Nephron progenitor cell (in vitro differentiated cells): ENCODE measurements around the gene MUC22.

Experiments used
- DNase-seq: peaks from one replicate; pipeline ENCODE4 v3.0.0; 2021
- H3K27ac Mint-ChIP-seq: 2 replicates; pipeline ENCODE4 v1.8.0; 2021; ENCODE audit warnings: mild to moderate bottlenecking, moderate library complexity, mixed read lengths
- H3K27me3 Mint-ChIP-seq: 2 replicates; pipeline ENCODE4 v1.8.0; 2021; ENCODE audit warnings: mild to moderate bottlenecking, low read depth, mixed read lengths; ENCODE audit not compliant: poor library complexity
- H3K36me3 Mint-ChIP-seq: 2 replicates; pipeline ENCODE4 v1.8.0; 2021; ENCODE audit warnings: low read depth, mixed read lengths
- H3K4me1 Mint-ChIP-seq: 2 replicates; pipeline ENCODE4 v1.8.0; 2021; ENCODE audit warnings: mixed read lengths
- H3K4me3 Mint-ChIP-seq: 2 replicates; pipeline ENCODE4 v1.8.0; 2021; ENCODE audit warnings: mild to moderate bottlenecking, moderate library complexity, mixed read lengths
- H3K9me3 Mint-ChIP-seq: 2 replicates; pipeline ENCODE4 v1.8.0; 2021; ENCODE audit warnings: mild to moderate bottlenecking, moderate library complexity, mixed read lengths
- CTCF ChIP-seq: fragments of 200-600 bp; sonication (generic); IDR thresholded peaks from 2 replicates; pipeline ENCODE4 v1.5.0; 2021; ENCODE audit warnings: antibody characterized with exemption

MUC22 gene

GRCh38 chr6:31001281-31001888 lies 8.9 kb upstream of the MUC22 start:
- peaks cover 8% of the 10 kb centered on the region for H3K27me3 Mint-ChIP-seq
- H3K9me3 Mint-ChIP-seq, result peaks cover 12% of the 10 kb centered on the region
- DNase-seq, result no peak
- TF ChIP-seq CTCF, result no peak
- H3K4me1 Mint-ChIP-seq, result peaks cover 9% of the 10 kb centered on the region
- H3K27ac Mint-ChIP-seq, result no peak overlapping the region
- peaks cover 4% of the 10 kb centered on the region for H3K36me3 Mint-ChIP-seq
- H3K4me3 Mint-ChIP-seq, result no peak overlapping the region

- Mint-ChIP-seq H3K27me3 (peaks cover 8% of the 10 kb centered on the region), H3K4me1 (peaks cover 9% of the 10 kb centered on the region), H3K27ac (no peak overlapping the region), H3K9me3 (peaks cover 12% of the 10 kb centered on the region), H3K4me3 (no peak overlapping the region), H3K36me3 (peaks cover 4% of the 10 kb centered on the region)
- no peak for DNase-seq
- TF ChIP-seq CTCF, result no peak
These were observed 7.8 kb upstream of the MUC22 start for GRCh38 chr6:31002471-31002870.

GRCh38 chr6:31004794-31005193 lies 5.5 kb upstream of the MUC22 start:
- Mint-ChIP-seq H3K4me1 (peaks cover 5% of the 10 kb centered on the region), H3K4me3 (no peak overlapping the region), H3K27me3 (peaks cover 8% of the 10 kb centered on the region), H3K36me3 (peaks cover 3% of the 10 kb centered on the region), H3K27ac (no peak overlapping the region), H3K9me3 (peaks cover 12% of the 10 kb centered on the region)
- no peak for DNase-seq
- TF ChIP-seq CTCF, result no peak

GRCh38 chr6:31005249-31006020 lies 4.8 kb upstream of the MUC22 start:
- no peak overlapping the region for H3K27ac Mint-ChIP-seq
- peaks cover 8% of the 10 kb centered on the region for H3K9me3 Mint-ChIP-seq
- no peak for DNase-seq
- no peak overlapping the region for H3K4me3 Mint-ChIP-seq
- H3K4me1 Mint-ChIP-seq, result peaks cover 5% of the 10 kb centered on the region
- H3K27me3 Mint-ChIP-seq, result peaks cover 11% of the 10 kb centered on the region
- no peaks in the 10 kb centered on the region for H3K36me3 Mint-ChIP-seq
- TF ChIP-seq CTCF, result no peak

- Mint-ChIP-seq H3K36me3 (no peaks in the 10 kb centered on the region), H3K27ac (no peak overlapping the region)
- DNase-seq, result no peak
These were observed 2.6 kb upstream of the MUC22 start for GRCh38 chr6:31007694-31008093.

More at GRCh38 chr6:31007694-31008093, 2.6 kb upstream of the MUC22 start:
- H3K4me3 Mint-ChIP-seq, result no peak overlapping the region
- peaks cover 3% of the 10 kb centered on the region for H3K9me3 Mint-ChIP-seq
- TF ChIP-seq CTCF, result no peak
- peaks cover 11% of the 10 kb centered on the region for H3K27me3 Mint-ChIP-seq
- peaks cover 5% of the 10 kb centered on the region for H3K4me1 Mint-ChIP-seq
